ENCODE data around the gene RUNX1. TPM values are rescaled to one million over a fixed set of nuclear protein-coding genes. Genes with fewer than 3 reads are reported as not detected.

RUNX1 gene
- total and polyA plus RNA-seq, 2 donors (not counting 1 experiment from before 2014, with no cell fraction given), result 26.3 to 73.0 TPM

GRCh38 chr21:34914239-34914638 is 134.9 kb downstream of the RUNX1 start:
- TF ChIP-seq CTCF (IDR thresholded peaks at IDR 0.05) (no peak), EZH2 (IDR thresholded peaks at IDR 0.05; ENCODE audit: borderline replicate concordance, insufficient read depth, low read depth, low read length, poor library complexity, severe bottlenecking) (no peak)
- ChIA-PET CTCF (no interaction called here), POLR2A (no interaction called here)
- Histone ChIP-seq H3K4me1 (ENCODE audit: control insufficient read depth in 2 of 2, insufficient read depth in 2 of 2, low read length in 2 of 2) (peaks cover 40 to 41% of the 10 kb centered on the region in 2 donors), H2AFZ (ENCODE audit: insufficient read depth, low read depth, low read length, poor library complexity, severe bottlenecking) (no peak overlapping the region), H3K9me3 (ENCODE audit: control extremely low read depth in 1 of 3, control insufficient read depth in 2 of 3, insufficient read depth in 1 of 3, low read length in 2 of 3) (no peaks in the 10 kb centered on the region), H3K27ac (ENCODE audit: low read length in 2 of 2) (no peak overlapping the region), H3K9ac (ENCODE audit: low read length) (no peak overlapping the region), H4K20me1 (ENCODE audit: control insufficient read depth, insufficient read depth, low read length, poor library complexity, severe bottlenecking) (peaks cover 78% of the 10 kb centered on the region), H3K27me3 (replicated peaks in 1 of 4; ENCODE audit: control extremely low read depth in 1 of 4, control insufficient read depth in 3 of 4, insufficient read depth in 4 of 4, low read length in 3 of 4) (no peaks in the 10 kb centered on the region), H3K36me3 (replicated peaks in 1 of 2; ENCODE audit: control extremely low read depth in 1 of 2, control insufficient read depth in 1 of 2, extremely low read depth in 1 of 2, insufficient read depth in 2 of 2, low read length in 1 of 2) (peaks cover 0 to 4% of the 10 kb centered on the region in 2 experiments), H3K79me2 (ENCODE audit: control insufficient read depth, insufficient read depth, low read length) (peaks cover 92% of the 10 kb centered on the region), H3K4me3 (ENCODE audit: control extremely low read depth in 1 of 5, extremely low read depth in 1 of 5, insufficient read depth in 1 of 5, low read depth in 2 of 5, low read length in 4 of 5) (no peak overlapping the region), H3K4me2 (replicated peaks; ENCODE audit: low read depth, low read length, poor library complexity, severe bottlenecking) (no peak overlapping the region)
- H3K27me3 Mint-ChIP-seq, result no peaks in the 10 kb centered on the region
- H3K4me1 Mint-ChIP-seq, result peaks cover 56% of the 10 kb centered on the region
- DNase-seq (no peak), ATAC-seq (ENCODE audit: low read depth) (no peak)
- intact Hi-C loops (cut with micrococcal nuclease), result no loop called here
- no peak overlapping the region for H3K4me3 Mint-ChIP-seq
- no peaks in the 10 kb centered on the region for H3K9me3 Mint-ChIP-seq (ENCODE audit: insufficient read depth)
- no peak overlapping the region for H3K27ac Mint-ChIP-seq
- 100% methylated on average over 2 of the region's 3 CpGs for WGBS (ENCODE audit: insufficient coverage)

GRCh38 chr21:34913811-34914210 is 135.3 kb downstream of the RUNX1 start:
- H2AFZ ChIP-seq (ENCODE audit: insufficient read depth, low read depth, low read length, poor library complexity, severe bottlenecking), result no peak overlapping the region
- 90% methylated on average over 2 of the region's 5 CpGs for WGBS (ENCODE audit: insufficient coverage)
- H3K4me1 ChIP-seq (ENCODE audit: control insufficient read depth in 2 of 2, insufficient read depth in 2 of 2, low read length in 2 of 2), result peaks cover 40 to 41% of the 10 kb centered on the region in 2 donors
- H3K27ac ChIP-seq (ENCODE audit: low read length in 2 of 2), result no peak overlapping the region
- H4K20me1 ChIP-seq (ENCODE audit: control insufficient read depth, insufficient read depth, low read length, poor library complexity, severe bottlenecking), result peaks cover 83% of the 10 kb centered on the region
- intact Hi-C loops (cut with micrococcal nuclease), result no loop called here
- H3K27ac Mint-ChIP-seq, result no peak overlapping the region
- H3K9me3 Mint-ChIP-seq (ENCODE audit: insufficient read depth), result no peaks in the 10 kb centered on the region
- H3K9me3 ChIP-seq (ENCODE audit: control extremely low read depth in 1 of 3, control insufficient read depth in 2 of 3, insufficient read depth in 1 of 3, low read length in 2 of 3), result no peaks in the 10 kb centered on the region
- H3K36me3 ChIP-seq (replicated peaks in 1 of 2; ENCODE audit: control extremely low read depth in 1 of 2, control insufficient read depth in 1 of 2, extremely low read depth in 1 of 2, insufficient read depth in 2 of 2, low read length in 1 of 2), result peaks cover 0 to 4% of the 10 kb centered on the region in 2 experiments
- H3K4me3 ChIP-seq (ENCODE audit: control extremely low read depth in 1 of 5, extremely low read depth in 1 of 5, insufficient read depth in 1 of 5, low read depth in 2 of 5, low read length in 4 of 5), result no peak overlapping the region
- no peaks in the 10 kb centered on the region for H3K27me3 Mint-ChIP-seq
- ATAC-seq (ENCODE audit: low read depth) (no peak), DNase-seq (no peak)
- no peak overlapping the region for H3K4me2 ChIP-seq (replicated peaks; ENCODE audit: low read depth, low read length, poor library complexity, severe bottlenecking)
- CTCF ChIA-PET, result no interaction called here
- peaks cover 92% of the 10 kb centered on the region for H3K79me2 ChIP-seq (ENCODE audit: control insufficient read depth, insufficient read depth, low read length)
- no peak overlapping the region for H3K4me3 Mint-ChIP-seq
- TF ChIP-seq EZH2 (IDR thresholded peaks at IDR 0.05; ENCODE audit: borderline replicate concordance, insufficient read depth, low read depth, low read length, poor library complexity, severe bottlenecking) (no peak), CTCF (IDR thresholded peaks at IDR 0.05) (no peak)
- H3K9ac ChIP-seq (ENCODE audit: low read length), result no peak overlapping the region
- H3K27me3 ChIP-seq (replicated peaks in 1 of 4; ENCODE audit: control extremely low read depth in 1 of 4, control insufficient read depth in 3 of 4, insufficient read depth in 4 of 4, low read length in 3 of 4), result no peaks in the 10 kb centered on the region
- H3K4me1 Mint-ChIP-seq, result peaks cover 56% of the 10 kb centered on the region
- POLR2A ChIA-PET, result no interaction called here

Data from B cell (primary cell).